DMS53 treated with DMSO at 0.1 percent for 48 hours (cell line): ENCODE measurements around the gene MANSC4.
A peak's percentile ranks its signal among the peaks of the same experiment; 100 is the strongest.

Source experiments
- DNase-seq: peaks from one replicate; lab custom pipeline; 2025; ENCODE audit not compliant: unreplicated experiment; lab: John Stamatoyannopoulos, UW

The MANSC4 gene

GRCh38 chr12:27779920-27780611 lies at the start of gene MANSC4, which contains the start of gene KLHL42:
TSS of gene MANSC4 (minus strand) at chr12:27780236. CDS start at chr12:27771276, 8,960 bp downstream.
TSS of gene KLHL42 (plus strand) at chr12:27780233. CDS start at chr12:27780331, 98 bp downstream.
- peak; percentile 85 for DNase-seq

GRCh38 chr12:27828196-27828595 lies 48.2 kb upstream of the MANSC4 start:
- DNase-seq = no peak

- DNase-seq = no peak
These were observed 46.0 kb upstream of the MANSC4 start for GRCh38 chr12:27826076-27826475.

GRCh38 chr12:27824126-27824842 lies 44.2 kb upstream of the MANSC4 start:
- DNase-seq = no peak

GRCh38 chr12:27823038-27823437 lies 43.0 kb upstream of the MANSC4 start:
- DNase-seq = no peak

- no peak for DNase-seq
These were observed 42.2 kb upstream of the MANSC4 start for GRCh38 chr12:27822076-27822712.

- peak; percentile 90 for DNase-seq
These were observed 41.4 kb upstream of the MANSC4 start for GRCh38 chr12:27821259-27821973.

- no peak for DNase-seq
These were observed 40.5 kb upstream of the MANSC4 start for GRCh38 chr12:27820564-27820963.

GRCh38 chr12:27818401-27818918 lies 38.4 kb upstream of the MANSC4 start:
- DNase-seq = peak; percentile 73

- no peak for DNase-seq
These were observed 37.7 kb upstream of the MANSC4 start for GRCh38 chr12:27817766-27818165.

- peak; percentile 17 for DNase-seq
These were observed 35.0 kb upstream of the MANSC4 start for GRCh38 chr12:27814851-27815591.

- DNase-seq = no peak
These were observed 34.4 kb upstream of the MANSC4 start for GRCh38 chr12:27814411-27814810.

- DNase-seq = no peak
These were observed 32.5 kb upstream of the MANSC4 start for GRCh38 chr12:27812502-27812901.

GRCh38 chr12:27810756-27811155 lies 30.7 kb upstream of the MANSC4 start:
- no peak for DNase-seq

GRCh38 chr12:27808841-27809240 lies 28.8 kb upstream of the MANSC4 start:
- no peak for DNase-seq

GRCh38 chr12:27807063-27807703 lies 27.1 kb upstream of the MANSC4 start:
- DNase-seq = no peak

- DNase-seq = no peak
These were observed 26.2 kb upstream of the MANSC4 start for GRCh38 chr12:27806259-27806658.

- DNase-seq = no peak
These were observed 25.2 kb upstream of the MANSC4 start for GRCh38 chr12:27805238-27805637.

GRCh38 chr12:27802936-27803335 lies 22.9 kb upstream of the MANSC4 start:
- DNase-seq = no peak

GRCh38 chr12:27802511-27802910 lies 22.5 kb upstream of the MANSC4 start:
- no peak for DNase-seq
